ENCODE results near the gene ADSS1.

The ADSS1 gene

GRCh38 chr14:104723651-104724406 is at the start of gene ADSS1:
Gene ADSS1, plus strand, starts transcription at chr14:104724229. Its CDS starts 42 bp downstream, at chr14:104724271.
- DNase-seq: peak; percentile 75 to 81

DNA sequence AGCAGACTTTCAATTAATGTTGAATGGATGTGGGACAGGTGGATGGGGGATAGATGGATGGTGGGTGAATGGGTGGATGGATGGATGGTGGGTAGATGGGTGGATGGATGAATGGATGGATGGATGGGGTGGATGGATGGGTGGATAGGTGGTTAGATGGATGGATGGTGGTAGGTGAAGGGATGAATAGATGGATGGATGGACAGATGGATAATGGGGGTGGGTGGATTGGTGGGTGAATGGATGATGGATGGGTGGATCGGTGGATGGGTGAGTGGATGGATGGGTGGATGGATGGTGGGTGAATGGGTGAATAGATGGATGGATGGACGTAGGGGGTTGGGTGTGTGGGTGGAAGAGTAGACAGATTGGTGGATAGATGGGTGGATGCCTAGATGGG is 48.6 kb upstream of the ADSS1 start:
- DNase-seq: no peak

- DNase-seq: no peak
Observed at GRCh38 chr14:104676130-104676693, 47.8 kb upstream of the ADSS1 start.

- DNase-seq: peak; percentile 73 to 76
Observed at GRCh38 chr14:104676694-104677511, 47.1 kb upstream of the ADSS1 start.

- DNase-seq: peak; percentile 85 to 89
Observed at GRCh38 chr14:104677512-104678332, 46.3 kb upstream of the ADSS1 start.

- peak in 1 of 2 experiments; percentile 43 for DNase-seq
Observed at GRCh38 chr14:104678346-104678745, 45.7 kb upstream of the ADSS1 start.

DNA sequence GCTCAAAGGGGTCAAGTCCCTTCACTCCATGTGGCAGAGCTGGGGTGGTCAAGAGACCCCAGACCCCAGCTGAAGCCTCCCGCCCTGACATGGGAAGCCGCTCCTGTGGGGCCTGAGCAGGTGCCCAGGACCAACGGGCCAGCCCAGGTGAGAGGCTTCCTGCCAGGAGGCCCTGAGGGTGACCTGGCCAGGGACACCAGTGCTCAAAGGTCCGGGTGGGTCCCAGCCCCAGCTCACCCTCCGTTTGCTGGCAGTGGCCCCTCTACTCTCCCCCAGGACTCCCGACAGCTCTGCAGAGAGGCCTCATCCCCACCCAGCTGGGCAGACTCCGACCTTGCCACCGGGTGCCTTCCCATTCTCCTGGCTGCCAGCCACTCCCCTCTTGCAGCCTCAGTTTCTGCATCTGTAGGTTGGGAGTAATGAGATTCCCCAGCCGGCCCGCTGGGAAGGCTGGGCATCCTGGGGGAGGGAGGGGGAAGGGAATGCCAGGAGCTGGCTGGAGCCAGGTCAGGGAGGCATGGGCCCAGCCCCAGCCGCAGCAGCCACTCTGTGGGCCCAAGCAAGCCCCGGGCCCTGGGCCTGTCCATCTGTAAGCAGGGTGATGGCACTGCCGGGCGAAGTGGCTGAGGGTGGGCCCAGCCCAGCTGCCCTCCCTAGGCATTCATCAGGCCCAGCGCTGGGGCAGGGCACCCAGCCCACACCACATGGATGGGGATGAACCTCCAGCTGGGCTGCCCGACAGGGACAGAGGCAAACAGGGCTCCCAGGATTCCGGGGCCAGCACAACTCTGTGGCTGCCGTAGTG is 44.9 kb upstream of the ADSS1 start:
- DNase-seq: no peak

DNA sequence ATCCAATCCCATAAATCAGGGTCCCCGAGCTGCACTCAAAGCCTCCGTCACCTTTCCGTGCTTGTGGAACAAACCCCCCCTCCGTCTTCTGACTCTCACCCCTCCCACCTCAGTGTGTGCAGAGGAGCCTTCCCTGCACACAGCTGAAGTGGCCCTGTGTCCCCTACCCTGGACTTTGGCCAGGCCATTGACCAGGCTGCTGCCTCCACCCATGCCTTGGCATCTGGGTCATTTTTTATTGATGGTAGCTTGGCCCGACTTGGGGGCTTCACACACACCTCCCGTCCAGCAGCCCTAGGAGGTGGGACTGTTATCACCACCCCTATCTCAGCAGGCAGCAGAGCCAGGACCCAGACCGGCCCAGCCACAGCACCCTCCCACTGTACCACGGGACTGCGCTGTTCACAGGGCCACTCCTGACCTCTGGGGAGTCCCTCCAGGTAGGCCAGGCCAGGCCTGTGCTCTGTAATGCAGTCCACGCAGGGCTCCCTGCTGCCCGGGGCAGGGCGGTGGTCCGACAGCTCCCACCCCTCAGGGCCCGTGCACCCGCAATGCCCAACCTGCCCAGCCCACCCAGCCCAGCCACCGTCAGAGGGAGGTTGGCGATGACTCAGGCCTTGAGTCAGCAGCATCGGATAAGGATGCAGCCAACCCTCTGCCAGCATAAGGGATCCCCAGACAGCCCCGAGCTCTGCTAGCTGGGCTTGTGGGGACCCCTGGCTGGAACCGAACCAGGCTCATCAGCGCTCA is 43.8 kb upstream of the ADSS1 start:
- no peak for DNase-seq

- no peak for DNase-seq
Observed at GRCh38 chr14:104680806-104681688, 43.0 kb upstream of the ADSS1 start.

DNA sequence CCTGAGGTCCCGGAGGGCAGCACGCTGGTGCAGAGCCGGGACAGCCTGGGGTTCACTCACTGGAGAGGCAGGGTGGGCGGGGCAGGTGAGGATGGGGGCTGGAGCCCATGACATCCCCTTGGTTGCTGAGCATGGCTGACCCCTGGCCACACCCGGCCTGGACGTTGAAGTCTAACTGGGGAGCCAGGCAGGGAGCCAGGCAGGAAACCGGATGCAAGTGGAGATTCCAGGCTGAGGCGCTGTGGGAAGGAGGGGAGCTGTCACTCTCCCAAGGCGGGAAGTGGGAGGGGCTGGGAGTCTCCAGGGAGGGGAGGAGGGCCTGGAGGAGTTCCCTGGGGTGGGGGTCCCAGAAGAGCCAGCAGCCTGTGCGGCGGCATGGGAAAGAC is 42.3 kb upstream of the ADSS1 start:
- no peak for DNase-seq

GRCh38 chr14:104682107-104682593 is 41.9 kb upstream of the ADSS1 start:
- no peak for DNase-seq

DNA sequence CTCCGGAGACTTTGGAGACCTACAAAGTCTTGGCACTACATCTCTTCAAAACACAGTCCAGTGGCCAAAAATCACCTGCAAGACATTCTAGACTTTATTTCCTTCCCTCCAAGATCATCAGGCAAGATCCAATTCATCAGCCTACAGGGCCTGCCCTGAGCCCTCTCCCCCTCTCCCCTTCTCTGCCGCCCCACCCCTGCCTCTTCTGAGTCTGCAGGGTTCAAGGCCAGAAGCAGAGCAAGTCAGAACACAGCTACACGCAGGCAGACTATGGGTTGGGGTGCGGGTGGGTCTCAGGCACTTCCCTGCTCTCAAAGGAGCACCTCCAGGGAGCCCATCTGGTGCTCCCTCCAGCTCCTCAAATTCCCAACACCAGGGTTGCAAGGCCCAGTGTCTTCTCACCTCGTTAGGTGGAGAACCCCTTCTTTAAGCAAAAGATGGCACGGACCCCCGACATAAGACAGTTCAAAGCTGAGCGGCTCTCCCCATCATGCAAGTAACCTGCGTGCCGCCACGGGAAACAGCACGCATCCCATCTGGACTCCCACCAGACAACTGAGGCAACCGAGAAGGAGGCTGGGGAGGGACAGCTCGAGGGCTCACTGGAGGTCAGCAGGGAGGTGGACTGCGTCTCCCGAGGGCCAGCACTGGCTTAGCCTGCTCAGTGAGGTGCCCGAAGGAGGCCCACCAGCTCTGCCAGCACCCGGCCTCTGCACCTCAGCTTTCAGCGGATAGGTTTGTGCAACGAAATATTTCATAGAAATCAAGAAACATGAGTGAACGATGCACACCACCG is 40.2 kb upstream of the ADSS1 start:
- no peak for DNase-seq

DNA sequence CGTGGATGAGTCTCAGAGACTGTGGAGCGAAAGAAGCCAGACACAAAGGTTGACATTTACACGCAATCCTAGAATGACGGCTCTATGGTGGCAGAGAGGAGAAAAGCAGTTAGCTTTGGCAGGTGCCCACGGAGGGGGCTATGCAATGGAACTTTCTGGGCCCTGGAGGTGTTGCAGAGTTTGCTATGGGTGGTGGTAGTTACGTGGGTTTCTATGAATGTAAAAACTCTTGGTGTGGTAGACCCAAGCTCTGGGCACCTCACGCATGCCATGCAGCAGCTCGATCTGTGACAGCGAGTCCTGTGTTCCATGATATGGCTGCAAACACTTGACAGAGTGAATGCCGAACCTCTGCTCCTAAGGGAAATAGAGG is 39.6 kb upstream of the ADSS1 start:
- no peak for DNase-seq

- DNase-seq: no peak
Observed at GRCh38 chr14:104685216-104685997, 38.6 kb upstream of the ADSS1 start.

GRCh38 chr14:104685998-104686610 is 37.9 kb upstream of the ADSS1 start:
- no peak for DNase-seq

- no peak for DNase-seq
Observed at GRCh38 chr14:104686624-104687517, 37.2 kb upstream of the ADSS1 start.
